HG03066 (cell line): ENCODE results near the gene TNRC6A.
"Not testable (repeated sequence)": the region's sequence is repeated elsewhere in the genome, so short reads cannot be mapped to it uniquely, and the experiment has no call there.

Source experiments
- ATAC-seq: cut with Tn5 transposase; IDR thresholded peaks from one replicate; pipeline ENCODE4 v1.9.1; 2021; ENCODE audit warnings: low read depth; ENCODE audit not compliant: unreplicated experiment

TNRC6A gene

GRCh38 chr16:24723663-24724062, 5.8 kb upstream of the TNRC6A start:
- ATAC-seq: no peak

- ATAC-seq: no peak
Measured at GRCh38 chr16:24728011-24728410, 1.4 kb upstream of the TNRC6A start.

- ATAC-seq: no peak
Measured at GRCh38 chr16:24728891-24729242, 584 bp upstream of the TNRC6A start.

- no peak for ATAC-seq
Measured at GRCh38 chr16:24729951-24730815, 732 bp downstream of the TNRC6A start.

GRCh38 chr16:24730914-24731313, 1.5 kb downstream of the TNRC6A start:
- ATAC-seq: no peak

GRCh38 chr16:24731722-24732419, 2.4 kb downstream of the TNRC6A start:
- ATAC-seq: no peak

- no peak for ATAC-seq
Measured at GRCh38 chr16:24734382-24734781, 4.9 kb downstream of the TNRC6A start.

GRCh38 chr16:24736758-24737157, 7.3 kb downstream of the TNRC6A start:
- no peak for ATAC-seq

- ATAC-seq: no peak
Measured at GRCh38 chr16:24737391-24737871, 8.0 kb downstream of the TNRC6A start.

GRCh38 chr16:24737916-24738594, 8.6 kb downstream of the TNRC6A start:
- no peak for ATAC-seq

- no peak for ATAC-seq
Measured at GRCh38 chr16:24738895-24739294, 9.4 kb downstream of the TNRC6A start.

GRCh38 chr16:24741862-24742261, 12.4 kb downstream of the TNRC6A start:
- no peak for ATAC-seq

- ATAC-seq: not testable (repeated sequence)
Measured at GRCh38 chr16:24742610-24743009, 13.2 kb downstream of the TNRC6A start.

- ATAC-seq: no peak
Measured at GRCh38 chr16:24745391-24745790, 15.9 kb downstream of the TNRC6A start.

GRCh38 chr16:24745791-24746190, 16.3 kb downstream of the TNRC6A start:
- ATAC-seq: no peak

- ATAC-seq: no peak
Measured at GRCh38 chr16:24747441-24747840, 18.0 kb downstream of the TNRC6A start.

- ATAC-seq: no peak
Measured at GRCh38 chr16:24748242-24748641, 18.8 kb downstream of the TNRC6A start.

GRCh38 chr16:24749310-24749709, 19.9 kb downstream of the TNRC6A start:
- ATAC-seq: no peak

- not testable (repeated sequence) for ATAC-seq
Measured at GRCh38 chr16:24749872-24750271, 20.4 kb downstream of the TNRC6A start.

- ATAC-seq: no peak
Measured at GRCh38 chr16:24753000-24753399, 23.5 kb downstream of the TNRC6A start.

GRCh38 chr16:24753437-24753836, 24.0 kb downstream of the TNRC6A start:
- ATAC-seq: no peak
